Neuron (in vitro differentiated cells): ENCODE measurements around the gene TBC1D10A.

Experiments used
- H2AFZ ChIP-seq: one replicate; pipeline ENCODE4 v1.6.1; 2013; ENCODE audit warnings: low read depth, mild to moderate bottlenecking, inconsistent platforms, low read length, moderate library complexity
- H3K27me3 ChIP-seq: one replicate; pipeline ENCODE4 v1.6.1; 2013; ENCODE audit warnings: low read length; ENCODE audit not compliant: insufficient read depth
- H3K36me3 ChIP-seq: one replicate; pipeline ENCODE4 v1.6.1; 2013; ENCODE audit warnings: low read length; ENCODE audit not compliant: insufficient read depth
- H3K4me1 ChIP-seq: one replicate; pipeline ENCODE4 v1.6.1; 2013; ENCODE audit warnings: low read length; ENCODE audit not compliant: insufficient read depth
- H3K4me3 ChIP-seq: 2 replicates; pipeline ENCODE4 v1.5.1; 2013; ENCODE audit warnings: mild to moderate bottlenecking, low read length, moderate library complexity
- H3K9me3 ChIP-seq: one replicate; pipeline ENCODE4 v1.6.1; 2013; ENCODE audit warnings: low read length

Gene TBC1D10A

GRCh38 chr22:30289141-30289979 lies 37.4 kb downstream of the TBC1D10A start, which contains the start of gene CASTOR1:
TSS of gene CASTOR1 (minus strand) at chr22:30289505. CDS start at chr22:30289497, 8 bp downstream.
- H3K27me3 ChIP-seq = no peaks in the 10 kb centered on the region
- H3K4me3 ChIP-seq = peak within 1 kb of the TSS; percentile 54
- peak within 1 kb of the TSS; percentile 83 for H2AFZ ChIP-seq
- no peaks in the 10 kb centered on the region for H3K9me3 ChIP-seq
- peaks cover 23% of the 10 kb centered on the region for H3K4me1 ChIP-seq
- H3K36me3 ChIP-seq = peaks cover 12% of the 10 kb centered on the region

- peak overlapping the region; percentile 83 for H2AFZ ChIP-seq
- no peaks in the 10 kb centered on the region for H3K9me3 ChIP-seq
- peak overlapping the region; percentile 54 for H3K4me3 ChIP-seq
- peaks cover 23% of the 10 kb centered on the region for H3K4me1 ChIP-seq
- peaks cover 5% of the 10 kb centered on the region for H3K36me3 ChIP-seq
- no peaks in the 10 kb centered on the region for H3K27me3 ChIP-seq
Observed at GRCh38 chr22:30288419-30289140, 38.2 kb downstream of the TBC1D10A start.

- H3K9me3 ChIP-seq = no peaks in the 10 kb centered on the region
- peaks cover 25% of the 10 kb centered on the region for H3K4me1 ChIP-seq
- H3K36me3 ChIP-seq = no peaks in the 10 kb centered on the region
- no peak overlapping the region for H2AFZ ChIP-seq
- no peaks in the 10 kb centered on the region for H3K27me3 ChIP-seq
- H3K4me3 ChIP-seq = peak overlapping the region; percentile 54
Observed at GRCh38 chr22:30287648-30288418, 38.9 kb downstream of the TBC1D10A start.

GRCh38 chr22:30286813-30287647 lies 39.7 kb downstream of the TBC1D10A start:
- H3K36me3 ChIP-seq = no peaks in the 10 kb centered on the region
- peaks cover 25% of the 10 kb centered on the region for H3K4me1 ChIP-seq
- H2AFZ ChIP-seq = no peak overlapping the region
- H3K4me3 ChIP-seq = no peak overlapping the region
- no peaks in the 10 kb centered on the region for H3K27me3 ChIP-seq
- H3K9me3 ChIP-seq = no peaks in the 10 kb centered on the region

GRCh38 chr22:30286331-30286730 lies 40.4 kb downstream of the TBC1D10A start:
- Histone ChIP-seq H3K27me3 (no peaks in the 10 kb centered on the region), H2AFZ (no peak overlapping the region)

GRCh38 chr22:30285846-30286200 lies 40.9 kb downstream of the TBC1D10A start:
- H3K9me3 ChIP-seq = no peaks in the 10 kb centered on the region
- H3K27me3 ChIP-seq = no peaks in the 10 kb centered on the region
- no peak overlapping the region for H3K4me3 ChIP-seq
- no peak overlapping the region for H2AFZ ChIP-seq
- H3K4me1 ChIP-seq = peaks cover 22% of the 10 kb centered on the region
- no peaks in the 10 kb centered on the region for H3K36me3 ChIP-seq

More at GRCh38 chr22:30286331-30286730, 40.4 kb downstream of the TBC1D10A start:
- H3K4me3 ChIP-seq = no peak overlapping the region
- no peaks in the 10 kb centered on the region for H3K9me3 ChIP-seq
- no peaks in the 10 kb centered on the region for H3K36me3 ChIP-seq
- H3K4me1 ChIP-seq = peaks cover 25% of the 10 kb centered on the region

GRCh38 chr22:30285176-30285845 lies 41.4 kb downstream of the TBC1D10A start:
- Histone ChIP-seq H3K4me1 (peaks cover 17% of the 10 kb centered on the region), H3K36me3 (no peaks in the 10 kb centered on the region), H3K4me3 (no peak overlapping the region), H2AFZ (no peak overlapping the region), H3K27me3 (no peaks in the 10 kb centered on the region), H3K9me3 (no peaks in the 10 kb centered on the region)

- H3K4me1 ChIP-seq = peaks cover 12% of the 10 kb centered on the region
- H3K4me3 ChIP-seq = no peak overlapping the region
- no peaks in the 10 kb centered on the region for H3K9me3 ChIP-seq
- no peak overlapping the region for H2AFZ ChIP-seq
- H3K36me3 ChIP-seq = no peaks in the 10 kb centered on the region
- H3K27me3 ChIP-seq = no peaks in the 10 kb centered on the region
Observed at GRCh38 chr22:30284666-30285065, 42.1 kb downstream of the TBC1D10A start.

GRCh38 chr22:30284172-30284571 lies 42.6 kb downstream of the TBC1D10A start:
- peaks cover 12% of the 10 kb centered on the region for H3K4me1 ChIP-seq

GRCh38 chr22:30283342-30283741 lies 43.4 kb downstream of the TBC1D10A start:
- Histone ChIP-seq H3K4me3 (no peak overlapping the region), H2AFZ (no peak overlapping the region), H3K9me3 (no peaks in the 10 kb centered on the region), H3K27me3 (no peaks in the 10 kb centered on the region), H3K4me1 (peaks cover 6% of the 10 kb centered on the region), H3K36me3 (no peaks in the 10 kb centered on the region)

More at GRCh38 chr22:30284172-30284571, 42.6 kb downstream of the TBC1D10A start:
- Histone ChIP-seq H3K9me3 (no peaks in the 10 kb centered on the region), H3K27me3 (no peaks in the 10 kb centered on the region), H2AFZ (no peak overlapping the region), H3K36me3 (no peaks in the 10 kb centered on the region), H3K4me3 (no peak overlapping the region)

- no peak overlapping the region for H3K4me3 ChIP-seq
- H3K27me3 ChIP-seq = no peaks in the 10 kb centered on the region
- peaks cover 9% of the 10 kb centered on the region for H3K4me1 ChIP-seq
- H3K9me3 ChIP-seq = no peaks in the 10 kb centered on the region
- H2AFZ ChIP-seq = no peak overlapping the region
- H3K36me3 ChIP-seq = no peaks in the 10 kb centered on the region
Observed at GRCh38 chr22:30282616-30283046, 44.1 kb downstream of the TBC1D10A start.

- Histone ChIP-seq H3K36me3 (no peaks in the 10 kb centered on the region), H3K4me3 (no peak overlapping the region), H2AFZ (no peak overlapping the region), H3K9me3 (no peaks in the 10 kb centered on the region), H3K4me1 (peaks cover 10% of the 10 kb centered on the region), H3K27me3 (no peaks in the 10 kb centered on the region)
Observed at GRCh38 chr22:30280505-30280904, 46.2 kb downstream of the TBC1D10A start.
